ENCODE measurements around the gene NUDT3. TPM values are rescaled to one million over a fixed set of nuclear protein-coding genes. Genes with fewer than 3 reads are reported as not detected.
"Not testable (repeated sequence)": the region's sequence is repeated elsewhere in the genome, so short reads cannot be mapped to it uniquely, and the experiment has no call there.

The NUDT3 gene
- polyA plus RNA-seq, 1 of the 3 experiments (the other 2 are of a cell fraction): 11.9 TPM

- Histone ChIP-seq H3K4me1 (ENCODE audit: control insufficient read depth in 1 of 2, insufficient read depth in 2 of 2, low read depth in 1 of 2, low read length in 1 of 2) (peaks cover 22 to 48% of the 10 kb centered on the region in 2 experiments; a peak in 3 of 4 replicates), H3K79me2 (ENCODE audit: insufficient read depth) (peaks cover 26% of the 10 kb centered on the region), H3K27ac (ENCODE audit: low read depth in 2 of 2, low read length in 1 of 2) (peak overlapping the region in 1 of 2 experiments; percentile 97; a peak in 3 of 4 replicates), H3K4me2 (peak overlapping the region; percentile 92; the same call in 1 of the 2 replicates), H3K36me3 (replicated peaks in 1 of 2; ENCODE audit: control insufficient read depth in 1 of 2, insufficient read depth in 2 of 2, low read length in 1 of 2) (peaks cover 11 to 17% of the 10 kb centered on the region in 2 experiments), H3F3A (replicated peaks; ENCODE audit: insufficient read depth) (peaks cover 49% of the 10 kb centered on the region)
- WGBS (ENCODE audit: low lambda C conversion rate): 83% methylated on average over 12 of the region's 13 CpGs
- H4K20me1 ChIP-seq (ENCODE audit: insufficient read depth); H3K9me3 ChIP-seq; H2AFZ ChIP-seq (ENCODE audit: low read depth); H3K27me3 ChIP-seq (ENCODE audit: insufficient read depth); H3K4me3 ChIP-seq (ENCODE audit: low read depth in 2 of 2, low read length in 1 of 2); DNase-seq; H3K9me2 ChIP-seq; H3K9ac ChIP-seq: not testable (repeated sequence)
- POLR2A ChIA-PET: interaction anchor here (1.0 kb wide), 1 partner anchor 44 kb away, joined by 3 read pairs; no protein-coding TSS in a partner anchor
- CTCF ChIA-PET: interaction anchor here (1.3 to 2.3 kb wide), 4 partner anchors 9 to 169 kb away, joined by 5 to 8 read pairs (median 6); partner anchors contain the start of gene HMGA1
These were observed 147.3 kb downstream of the NUDT3 start for GRCh38 chr6:34245032-34245760.

DNA sequence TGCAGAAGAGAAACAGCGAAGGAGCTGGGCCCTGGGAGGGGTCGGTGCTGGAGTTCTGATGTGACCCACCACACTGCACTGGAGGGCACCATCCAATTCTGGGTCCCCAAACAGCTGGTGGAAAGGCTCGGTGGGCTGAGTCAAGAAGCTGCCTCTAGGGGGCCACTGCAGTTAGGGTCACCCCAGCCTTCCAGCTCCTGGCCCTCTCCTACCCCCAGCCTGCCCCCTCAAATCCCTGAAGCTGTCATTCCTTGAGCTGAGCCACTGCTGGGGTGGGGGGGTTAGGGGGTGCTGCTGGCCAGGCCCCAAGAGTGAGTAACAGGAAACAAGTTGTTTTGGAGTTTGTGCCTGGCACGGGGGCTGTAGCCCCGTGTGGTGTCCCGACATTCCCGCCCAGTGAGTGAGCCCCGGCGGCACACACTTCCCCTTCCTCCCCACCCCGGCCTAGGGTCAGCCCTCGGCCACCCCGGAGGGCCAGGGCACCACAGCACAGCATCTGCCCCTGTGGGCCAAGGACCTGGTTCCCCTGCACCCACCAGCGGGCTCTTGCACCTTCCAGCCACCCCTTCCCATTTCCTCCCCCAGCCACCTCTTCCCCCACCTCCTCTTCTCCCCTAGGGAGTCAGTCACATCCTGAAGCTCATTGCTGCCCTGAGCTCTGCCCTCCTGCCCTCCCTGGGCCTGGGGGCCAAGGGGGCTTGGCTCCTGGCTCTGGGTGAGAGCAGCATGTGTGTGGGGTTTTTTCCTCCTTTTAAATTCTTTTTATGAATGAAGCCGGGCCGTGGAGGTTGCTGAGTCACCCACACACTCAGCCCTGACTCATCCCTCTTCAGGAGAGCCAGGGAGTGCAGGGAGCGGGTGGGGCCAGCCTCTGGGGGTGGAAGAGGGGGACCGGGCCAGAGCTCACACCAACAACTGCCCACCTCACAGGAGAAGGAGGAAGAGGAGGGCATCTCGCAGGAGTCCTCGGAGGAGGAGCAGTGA, 148.3 kb downstream of the NUDT3 start:
- no peaks in the 10 kb centered on the region for H3K9me3 ChIP-seq
- peaks cover 35% of the 10 kb centered on the region for H3K79me2 ChIP-seq (ENCODE audit: insufficient read depth)
- peak overlapping the region in 1 of 2 experiments; percentile 25; a peak in 1 of 4 replicates for H3K4me3 ChIP-seq (ENCODE audit: low read depth in 2 of 2, low read length in 1 of 2)
- H3K4me2 ChIP-seq: peak overlapping the region; percentile 92
- POLR2A ChIA-PET: interaction anchor here (1.0 kb wide), 1 partner anchor 43 kb away, joined by 3 read pairs; no protein-coding TSS in a partner anchor
- peak overlapping the region; percentile 8 to 97 for H3K27ac ChIP-seq (ENCODE audit: low read depth in 2 of 2, low read length in 1 of 2)
- peaks cover 52% of the 10 kb centered on the region for H3F3A ChIP-seq (replicated peaks; ENCODE audit: insufficient read depth)
- peak overlapping the region; percentile 76; the same call in 1 of the 2 replicates for H3K9ac ChIP-seq
- peaks cover 22 to 52% of the 10 kb centered on the region in 2 experiments for H3K4me1 ChIP-seq (ENCODE audit: control insufficient read depth in 1 of 2, insufficient read depth in 2 of 2, low read depth in 1 of 2, low read length in 1 of 2)
- no peaks in the 10 kb centered on the region for H3K9me2 ChIP-seq
- WGBS (ENCODE audit: low lambda C conversion rate): 8% methylated on average over 13 of the region's 19 CpGs
- no peaks in the 10 kb centered on the region for H3K27me3 ChIP-seq (ENCODE audit: insufficient read depth)
- H2AFZ ChIP-seq (ENCODE audit: low read depth): no peak overlapping the region
- no peaks in the 10 kb centered on the region for H4K20me1 ChIP-seq (ENCODE audit: insufficient read depth)
- peaks cover 11 to 17% of the 10 kb centered on the region in 2 experiments for H3K36me3 ChIP-seq (replicated peaks in 1 of 2; ENCODE audit: control insufficient read depth in 1 of 2, insufficient read depth in 2 of 2, low read length in 1 of 2)
- peak; percentile 53 for DNase-seq
- CTCF ChIA-PET: interaction anchor here (0.6 to 2.3 kb wide), 7 partner anchors 14 to 172 kb away, joined by 3 to 8 read pairs (median 3); no protein-coding TSS in a partner anchor
- TF ChIP-seq EP300 (IDR thresholded peaks at IDR 0.05; ENCODE audit: borderline replicate concordance in 1 of 2, low read depth in 1 of 2, low read length in 1 of 2) (peak in 1 of 2 experiments; percentile 88; a peak in 2 of 4 replicates), FOXM1 (IDR thresholded peaks at IDR 0.05; ENCODE audit: low read depth) (peak; percentile 40; the same call in 1 of the 2 replicates), JUND (IDR thresholded peaks at IDR 0.05) (peak; percentile 98), ELF1 (IDR thresholded peaks at IDR 0.05) (0 out of 2 replicates have a peak, but pooled peaks have one; percentile 39), MEF2A (IDR thresholded peaks at IDR 0.05; ENCODE audit: borderline replicate concordance, low read depth) (peak; percentile 37; the same call in 1 of the 2 replicates), TEAD4 (IDR thresholded peaks at IDR 0.05; ENCODE audit: borderline replicate concordance, insufficient read depth) (peak; percentile 85), SIN3A (IDR thresholded peaks at IDR 0.05; ENCODE audit: borderline replicate concordance, low read depth, low read length) (0 out of 2 replicates have a peak, but pooled peaks have one; percentile 22), NFIC (IDR thresholded peaks at IDR 0.05; ENCODE audit: borderline replicate concordance) (peak; percentile 94), TCF12 (IDR thresholded peaks at IDR 0.05) (peak; percentile 72), FOSL2 (IDR thresholded peaks at IDR 0.05; ENCODE audit: borderline replicate concordance, low read depth) (peak; percentile 100), ZBTB33 (IDR thresholded peaks at IDR 0.05; ENCODE audit: borderline replicate concordance, low read depth) (no peak; the same call in 1 of the 2 replicates), RAD21 (IDR thresholded peaks at IDR 0.05; ENCODE audit: low read length) (no peak), RXRA (IDR thresholded peaks at IDR 0.05; ENCODE audit: borderline replicate concordance, low read depth) (peak; percentile 99), MAX (IDR thresholded peaks at IDR 0.05; ENCODE audit: low read depth) (peak; percentile 46)
- TF ChIP-seq, protein P1, sequence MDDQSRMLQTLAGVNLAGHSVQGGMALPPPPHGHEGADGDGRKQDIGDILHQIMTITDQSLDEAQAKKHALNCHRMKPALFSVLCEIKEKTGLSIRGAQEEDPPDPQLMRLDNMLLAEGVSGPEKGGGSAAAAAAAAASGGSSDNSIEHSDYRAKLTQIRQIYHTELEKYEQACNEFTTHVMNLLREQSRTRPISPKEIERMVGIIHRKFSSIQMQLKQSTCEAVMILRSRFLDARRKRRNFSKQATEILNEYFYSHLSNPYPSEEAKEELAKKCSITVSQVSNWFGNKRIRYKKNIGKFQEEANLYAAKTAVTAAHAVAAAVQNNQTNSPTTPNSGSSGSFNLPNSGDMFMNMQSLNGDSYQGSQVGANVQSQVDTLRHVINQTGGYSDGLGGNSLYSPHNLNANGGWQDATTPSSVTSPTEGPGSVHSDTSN (IDR thresholded peaks at IDR 0.05): peak; percentile 70
- TF ChIP-seq, protein P2, sequence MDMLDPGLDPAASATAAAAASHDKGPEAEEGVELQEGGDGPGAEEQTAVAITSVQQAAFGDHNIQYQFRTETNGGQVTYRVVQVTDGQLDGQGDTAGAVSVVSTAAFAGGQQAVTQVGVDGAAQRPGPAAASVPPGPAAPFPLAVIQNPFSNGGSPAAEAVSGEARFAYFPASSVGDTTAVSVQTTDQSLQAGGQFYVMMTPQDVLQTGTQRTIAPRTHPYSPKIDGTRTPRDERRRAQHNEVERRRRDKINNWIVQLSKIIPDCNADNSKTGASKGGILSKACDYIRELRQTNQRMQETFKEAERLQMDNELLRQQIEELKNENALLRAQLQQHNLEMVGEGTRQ (IDR thresholded peaks at IDR 0.05; ENCODE audit: borderline replicate concordance, low read depth, low read length): no peak
- TF ChIP-seq, protein P3, sequence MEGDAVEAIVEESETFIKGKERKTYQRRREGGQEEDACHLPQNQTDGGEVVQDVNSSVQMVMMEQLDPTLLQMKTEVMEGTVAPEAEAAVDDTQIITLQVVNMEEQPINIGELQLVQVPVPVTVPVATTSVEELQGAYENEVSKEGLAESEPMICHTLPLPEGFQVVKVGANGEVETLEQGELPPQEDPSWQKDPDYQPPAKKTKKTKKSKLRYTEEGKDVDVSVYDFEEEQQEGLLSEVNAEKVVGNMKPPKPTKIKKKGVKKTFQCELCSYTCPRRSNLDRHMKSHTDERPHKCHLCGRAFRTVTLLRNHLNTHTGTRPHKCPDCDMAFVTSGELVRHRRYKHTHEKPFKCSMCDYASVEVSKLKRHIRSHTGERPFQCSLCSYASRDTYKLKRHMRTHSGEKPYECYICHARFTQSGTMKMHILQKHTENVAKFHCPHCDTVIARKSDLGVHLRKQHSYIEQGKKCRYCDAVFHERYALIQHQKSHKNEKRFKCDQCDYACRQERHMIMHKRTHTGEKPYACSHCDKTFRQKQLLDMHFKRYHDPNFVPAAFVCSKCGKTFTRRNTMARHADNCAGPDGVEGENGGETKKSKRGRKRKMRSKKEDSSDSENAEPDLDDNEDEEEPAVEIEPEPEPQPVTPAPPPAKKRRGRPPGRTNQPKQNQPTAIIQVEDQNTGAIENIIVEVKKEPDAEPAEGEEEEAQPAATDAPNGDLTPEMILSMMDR (IDR thresholded peaks at IDR 0.05): peak; percentile 55
